ENCODE results near the gene DAW1. TPM values are rescaled to one million over a fixed set of nuclear protein-coding genes. Genes with fewer than 3 reads are reported as not detected.
"Not testable (repeated sequence)": the region's sequence is repeated elsewhere in the genome, so short reads cannot be mapped to it uniquely, and the experiment has no call there.

The DAW1 gene
- total RNA-seq = 0.13 TPM
- long read RNA-seq, partial matches to known transcripts = 0 of 1 reads
- long read RNA-seq, other reads (novel, unspliced or antisense) = 0 of 1 reads

GRCh38 chr2:227871375-227871791 is at the start of gene DAW1:
Gene DAW1, plus strand, starts transcription at chr2:227871631. Its CDS starts 59 bp downstream, at chr2:227871690.
- peak; percentile 87 for ATAC-seq (ENCODE audit: poor library complexity)
- intact Hi-C loops (cut with DNase I) = no loop called here
- DNase-seq = peak; percentile 73

GRCh38 chr2:227822416-227823003 is 48.9 kb upstream of the DAW1 start:
- intact Hi-C loops (cut with DNase I) = no loop called here
- ATAC-seq (ENCODE audit: poor library complexity) (no peak), DNase-seq (no peak)

GRCh38 chr2:227823922-227824321 is 47.5 kb upstream of the DAW1 start:
- ATAC-seq (ENCODE audit: poor library complexity) = no peak
- DNase-seq = no peak
- intact Hi-C loops (cut with DNase I) = no loop called here

GRCh38 chr2:227824711-227825110 is 46.7 kb upstream of the DAW1 start:
- DNase-seq (no peak), ATAC-seq (ENCODE audit: poor library complexity) (no peak)
- intact Hi-C loops (cut with DNase I) = no loop called here

- intact Hi-C loops (cut with DNase I) = no loop called here
- DNase-seq (no peak), ATAC-seq (ENCODE audit: poor library complexity) (no peak)
Measured at GRCh38 chr2:227826019-227826521, 45.4 kb upstream of the DAW1 start.

- ATAC-seq (ENCODE audit: poor library complexity) (no peak), DNase-seq (no peak)
- intact Hi-C loops (cut with DNase I) = no loop called here
Measured at GRCh38 chr2:227826563-227826962, 44.9 kb upstream of the DAW1 start.

- ATAC-seq (ENCODE audit: poor library complexity) (no peak), DNase-seq (no peak)
- intact Hi-C loops (cut with DNase I) = no loop called here
Measured at GRCh38 chr2:227827143-227827542, 44.3 kb upstream of the DAW1 start.

- ATAC-seq (ENCODE audit: poor library complexity) (no peak), DNase-seq (no peak)
- intact Hi-C loops (cut with DNase I) = no loop called here
Measured at GRCh38 chr2:227828477-227828912, 42.9 kb upstream of the DAW1 start.

- intact Hi-C loops (cut with DNase I) = no loop called here
- DNase-seq (no peak), ATAC-seq (ENCODE audit: poor library complexity) (no peak)
Measured at GRCh38 chr2:227829337-227829736, 42.1 kb upstream of the DAW1 start.

GRCh38 chr2:227834423-227834822 is 37.0 kb upstream of the DAW1 start:
- no peak for ATAC-seq (ENCODE audit: poor library complexity)
- intact Hi-C loops (cut with DNase I) = no loop called here
- no peak for DNase-seq

GRCh38 chr2:227834916-227835650 is 36.3 kb upstream of the DAW1 start:
- no peak for DNase-seq
- no peak for ATAC-seq (ENCODE audit: poor library complexity)
- intact Hi-C loops (cut with DNase I) = no loop called here

- ATAC-seq (ENCODE audit: poor library complexity); intact Hi-C loops (cut with DNase I); DNase-seq: not testable (repeated sequence)
Measured at GRCh38 chr2:227839339-227840129, 31.9 kb upstream of the DAW1 start.

GRCh38 chr2:227846831-227847230 is 24.6 kb upstream of the DAW1 start:
- intact Hi-C loops (cut with DNase I) = no loop called here
- DNase-seq (no peak), ATAC-seq (ENCODE audit: poor library complexity) (no peak)

- intact Hi-C loops (cut with DNase I) = no loop called here
- ATAC-seq (ENCODE audit: poor library complexity) (no peak), DNase-seq (no peak)
Measured at GRCh38 chr2:227848146-227848545, 23.3 kb upstream of the DAW1 start.

GRCh38 chr2:227848586-227848985 is 22.8 kb upstream of the DAW1 start:
- intact Hi-C loops (cut with DNase I) = no loop called here
- ATAC-seq (ENCODE audit: poor library complexity) (no peak), DNase-seq (no peak)

GRCh38 chr2:227849906-227850305 is 21.5 kb upstream of the DAW1 start:
- no peak for ATAC-seq (ENCODE audit: poor library complexity)
- intact Hi-C loops (cut with DNase I) = no loop called here

GRCh38 chr2:227853204-227853629 is 18.2 kb upstream of the DAW1 start:
- intact Hi-C loops (cut with DNase I) = no loop called here
- no peak for ATAC-seq (ENCODE audit: poor library complexity)

More at GRCh38 chr2:227849906-227850305, 21.5 kb upstream of the DAW1 start:
- DNase-seq = no peak

GRCh38 chr2:227853765-227854271 is 17.6 kb upstream of the DAW1 start:
- DNase-seq (no peak), ATAC-seq (ENCODE audit: poor library complexity) (no peak)
- intact Hi-C loops (cut with DNase I) = no loop called here

More at GRCh38 chr2:227853204-227853629, 18.2 kb upstream of the DAW1 start:
- no peak for DNase-seq

GRCh38 chr2:227855440-227855839 is 16.0 kb upstream of the DAW1 start:
- no peak for DNase-seq
- no peak for ATAC-seq (ENCODE audit: poor library complexity)
- intact Hi-C loops (cut with DNase I) = no loop called here
